GM12801 (cell line): ENCODE data around the gene PHACTR3.

ENCODE experiments used
- CTCF ChIP-seq: IDR thresholded peaks from one replicate; pipeline ENCODE4 v1.5.1; 2011; ENCODE audit warnings: control low read depth; ENCODE audit not compliant: insufficient read length; ENCODE audit errors: extremely low read depth

PHACTR3 gene

GRCh38 chr20:59792300-59792699, 188.0 kb downstream of the PHACTR3 start:
- TF ChIP-seq CTCF, result no peak

GRCh38 chr20:59794555-59794954, 190.2 kb downstream of the PHACTR3 start:
- TF ChIP-seq CTCF, result no peak

GRCh38 chr20:59800309-59800708, 196.0 kb downstream of the PHACTR3 start:
- no peak for TF ChIP-seq CTCF

- no peak for TF ChIP-seq CTCF
These were observed 197.7 kb downstream of the PHACTR3 start for GRCh38 chr20:59802018-59802417.

GRCh38 chr20:59802471-59803221, 198.3 kb downstream of the PHACTR3 start:
- no peak for TF ChIP-seq CTCF

GRCh38 chr20:59804347-59804746, 200.0 kb downstream of the PHACTR3 start:
- no peak for TF ChIP-seq CTCF

GRCh38 chr20:59804871-59805665, 200.7 kb downstream of the PHACTR3 start:
- no peak for TF ChIP-seq CTCF
